NCI-H2171 treated with DMSO at 0.1 percent for 48 hours (cell line): Measurements from ENCODE around the gene NR2F2.

Experiments used
- DNase-seq: peaks from one replicate; lab custom pipeline; 2025; lab: John Stamatoyannopoulos, UW

Gene NR2F2

DNA sequence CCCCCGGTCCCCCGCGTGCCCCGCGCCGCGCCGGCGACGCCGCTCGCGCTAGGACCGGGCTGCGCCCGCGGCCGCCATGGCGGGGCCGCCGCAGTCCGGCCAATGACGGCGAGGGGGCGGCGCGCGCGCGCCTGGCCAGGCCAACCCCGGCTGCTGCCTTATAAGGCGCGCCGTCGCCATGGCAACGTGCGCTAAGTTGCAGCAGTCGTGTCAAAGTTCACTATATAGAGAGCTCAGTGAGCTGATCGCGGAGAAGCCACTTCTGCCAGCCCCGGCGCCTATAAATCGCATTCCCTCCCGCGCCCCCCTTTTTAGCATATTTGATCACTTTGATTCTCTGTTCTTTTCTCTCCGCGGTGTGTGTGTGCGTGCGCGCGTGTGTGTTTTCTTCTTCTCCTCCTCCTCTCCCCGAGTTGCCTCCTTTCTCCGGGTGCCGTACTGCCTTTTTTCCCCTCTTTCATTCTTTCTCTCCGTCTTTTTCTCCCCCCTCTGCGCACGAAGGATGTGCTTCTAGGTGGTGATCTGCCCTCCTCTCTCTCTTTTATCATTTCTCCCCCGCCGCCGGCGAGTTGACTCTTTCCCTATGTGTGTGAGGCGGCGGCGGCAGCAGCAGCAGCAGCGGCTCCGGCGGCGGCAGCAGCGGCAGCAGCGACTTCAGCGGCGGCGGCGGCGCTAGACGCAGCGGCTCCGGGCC, at the start of gene NR2F2:
Gene NR2F2 (plus strand): TSS at position 251 of the 694 bp plus-strand sequence. CDS start 1,406 bp downstream, outside the sequence.
- peak; percentile 84 for DNase-seq

GRCh38 chr15:96285305-96285704, 45.2 kb upstream of the NR2F2 start:
- no peak for DNase-seq

- no peak for DNase-seq
Observed at GRCh38 chr15:96285729-96286254, 44.7 kb upstream of the NR2F2 start.

GRCh38 chr15:96290679-96291078, 39.8 kb upstream of the NR2F2 start:
- no peak for DNase-seq

- no peak for DNase-seq
Observed at GRCh38 chr15:96292635-96293034, 37.9 kb upstream of the NR2F2 start.

DNA sequence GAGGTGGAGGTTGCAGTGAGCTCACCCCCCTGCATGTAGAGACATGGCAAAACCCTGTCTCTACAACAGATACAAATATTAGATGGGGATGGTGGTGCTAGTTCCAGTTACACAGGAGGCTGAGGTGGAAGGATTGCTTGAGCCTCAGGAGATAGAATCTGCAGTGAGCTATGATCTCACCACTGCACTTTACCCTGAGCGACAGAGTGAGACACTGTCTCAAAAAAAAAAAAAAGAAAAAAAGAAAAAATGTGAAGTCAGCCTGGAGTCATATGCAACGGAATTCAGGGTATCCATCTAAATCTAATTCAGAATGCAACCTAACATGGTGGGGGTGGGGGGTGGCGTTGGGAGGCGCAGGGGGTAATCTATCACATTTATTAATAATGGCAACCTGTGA, 37.1 kb upstream of the NR2F2 start:
- DNase-seq = no peak

DNA sequence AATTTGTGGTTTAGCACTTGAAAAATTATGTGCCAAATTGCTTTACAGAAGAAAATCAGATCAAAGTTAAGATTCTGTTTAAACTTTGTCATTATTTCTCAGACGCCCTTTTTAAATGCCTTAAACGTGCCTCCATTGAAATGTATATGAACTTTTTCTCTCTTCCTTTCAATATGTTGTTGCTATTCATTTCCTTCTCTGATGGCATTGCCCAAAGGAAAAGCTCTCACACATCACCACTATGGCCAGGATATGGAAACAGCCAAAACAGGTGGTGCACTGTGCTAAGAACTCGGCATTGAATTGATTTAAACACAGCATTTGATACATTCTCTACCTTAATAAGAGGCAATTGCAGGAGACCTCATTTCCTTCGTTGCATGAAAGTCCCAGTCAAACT, 35.7 kb upstream of the NR2F2 start:
- DNase-seq = no peak

DNA sequence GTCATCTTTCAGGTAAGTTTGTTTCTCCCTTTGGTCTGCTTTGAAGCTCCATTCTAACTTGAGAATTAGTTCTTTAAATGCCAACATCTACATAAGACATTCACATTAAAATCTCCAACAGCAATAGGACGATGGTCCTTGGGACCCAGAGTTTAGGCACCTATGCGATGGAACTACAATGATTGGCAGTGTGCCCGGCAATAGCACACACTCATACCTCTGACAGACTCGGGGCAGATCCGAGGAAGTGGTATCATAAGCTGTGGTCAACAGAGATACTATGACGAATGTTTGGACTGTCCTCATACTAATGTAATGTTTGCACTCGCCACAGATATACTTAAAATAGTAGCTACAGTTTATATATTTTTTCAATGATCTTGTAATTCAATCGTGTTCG, 34.2 kb upstream of the NR2F2 start:
- DNase-seq = no peak

GRCh38 chr15:96297783-96298182, 32.7 kb upstream of the NR2F2 start:
- DNase-seq = no peak

DNA sequence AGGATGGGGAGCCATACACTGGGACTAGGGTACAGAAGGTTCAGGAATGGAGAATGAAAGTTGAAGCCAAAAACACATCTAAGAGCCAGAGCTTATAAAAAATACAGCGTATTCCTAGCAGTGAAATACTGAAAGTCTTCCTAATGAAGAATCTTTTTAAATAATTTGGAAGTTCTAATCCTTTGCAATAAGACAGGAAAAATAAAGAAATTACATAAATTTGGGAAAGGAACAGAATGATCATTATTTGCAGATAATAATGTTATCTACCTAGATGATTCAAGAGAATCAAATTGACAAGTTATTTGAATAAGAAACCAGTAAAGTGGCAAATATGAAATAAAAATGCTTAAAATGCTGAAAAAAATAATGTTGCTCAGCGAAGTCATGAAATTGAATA, 32.3 kb upstream of the NR2F2 start:
- DNase-seq = no peak

DNA sequence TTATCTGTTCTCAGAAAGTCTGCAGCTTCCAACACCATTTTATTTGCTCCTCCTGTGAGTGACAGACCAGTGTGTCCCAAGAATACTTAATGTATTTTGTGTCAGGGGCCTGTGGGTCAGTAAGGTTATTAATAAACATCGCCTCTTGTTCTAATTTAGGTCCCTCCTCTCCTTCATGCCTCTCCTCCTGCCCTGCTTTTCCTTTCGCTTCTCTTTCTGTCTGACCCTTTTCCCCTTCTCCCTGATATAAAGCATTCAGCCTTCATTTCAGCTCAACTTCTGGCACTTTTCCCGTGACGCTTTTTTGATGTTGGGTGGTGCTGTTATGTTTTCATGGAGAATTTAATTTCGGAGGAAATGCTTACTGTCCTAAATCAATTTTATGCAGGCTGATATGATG, 29.7 kb upstream of the NR2F2 start:
- no peak for DNase-seq

DNA sequence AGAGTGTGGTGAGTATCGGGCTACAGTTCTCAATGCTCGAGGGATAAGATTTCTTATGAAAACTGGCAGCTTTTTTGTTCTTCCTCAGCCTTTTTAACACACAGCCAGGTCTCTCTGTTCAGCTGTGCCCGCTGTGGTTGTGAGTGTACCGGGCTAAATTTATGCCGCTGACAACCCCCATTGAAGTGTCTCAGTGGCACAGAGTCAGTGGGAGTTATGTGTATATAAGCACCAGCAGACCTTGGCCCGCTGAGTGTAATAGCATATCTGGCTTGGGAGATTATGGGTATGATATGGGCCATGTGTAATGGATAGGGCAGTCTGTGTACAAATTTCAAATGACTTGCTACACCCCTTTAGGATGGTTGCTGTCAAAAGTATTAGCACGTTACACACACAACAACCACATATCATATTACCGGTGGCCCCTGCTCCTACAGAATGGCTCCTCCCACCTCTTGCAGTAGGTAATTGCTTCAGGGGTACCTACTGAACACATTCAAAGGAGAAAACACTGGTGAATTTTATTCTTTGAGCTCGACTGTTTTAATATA, 26.9 kb upstream of the NR2F2 start:
- no peak for DNase-seq

GRCh38 chr15:96304839-96305238, 25.7 kb upstream of the NR2F2 start:
- no peak for DNase-seq

DNA sequence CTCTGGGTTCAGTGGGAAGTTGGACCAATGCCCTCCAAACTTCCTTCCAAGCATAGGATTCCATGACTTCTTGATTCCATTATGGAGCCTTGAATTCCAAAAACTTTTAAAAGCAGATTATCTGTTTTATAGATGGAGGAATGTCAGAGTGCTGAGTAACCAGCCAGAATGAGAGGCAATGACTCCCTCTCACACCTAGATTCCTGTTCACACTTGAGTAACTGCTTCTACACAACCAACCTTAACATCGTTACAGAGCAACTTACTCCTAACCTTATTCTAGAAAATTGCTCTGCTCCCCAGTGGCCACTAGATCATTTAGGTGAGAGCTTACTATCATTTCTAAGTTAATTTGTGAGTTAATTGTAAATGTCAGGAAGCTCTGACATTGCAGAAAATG, 24.2 kb upstream of the NR2F2 start:
- no peak for DNase-seq

DNA sequence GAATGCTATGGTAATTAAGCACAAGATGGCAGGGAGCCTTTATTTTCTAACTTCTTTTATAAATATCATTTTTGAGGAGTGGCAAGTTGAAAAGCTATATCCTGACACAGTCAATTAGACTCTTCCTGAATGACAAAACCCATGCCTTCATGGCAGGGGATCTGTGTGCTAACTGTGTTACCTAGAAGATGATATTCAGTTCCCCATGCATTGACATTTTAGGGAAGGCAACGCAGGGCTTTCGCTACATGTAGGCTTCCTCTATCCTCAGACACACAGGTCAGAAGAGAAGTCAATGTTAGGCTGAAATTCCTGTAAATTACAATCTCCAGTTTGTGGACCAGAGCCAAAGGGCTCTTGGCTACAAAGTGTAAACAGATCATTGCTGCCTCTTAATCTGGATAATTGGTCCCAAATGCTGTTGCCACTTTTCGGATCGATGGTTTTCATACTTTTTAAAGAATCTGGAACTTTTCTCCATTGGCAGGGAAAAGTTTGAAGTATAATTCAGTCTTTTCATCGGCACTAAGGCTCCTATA, 22.6 kb upstream of the NR2F2 start:
- DNase-seq = no peak

GRCh38 chr15:96309143-96309660, 21.3 kb upstream of the NR2F2 start:
- DNase-seq = no peak

DNA sequence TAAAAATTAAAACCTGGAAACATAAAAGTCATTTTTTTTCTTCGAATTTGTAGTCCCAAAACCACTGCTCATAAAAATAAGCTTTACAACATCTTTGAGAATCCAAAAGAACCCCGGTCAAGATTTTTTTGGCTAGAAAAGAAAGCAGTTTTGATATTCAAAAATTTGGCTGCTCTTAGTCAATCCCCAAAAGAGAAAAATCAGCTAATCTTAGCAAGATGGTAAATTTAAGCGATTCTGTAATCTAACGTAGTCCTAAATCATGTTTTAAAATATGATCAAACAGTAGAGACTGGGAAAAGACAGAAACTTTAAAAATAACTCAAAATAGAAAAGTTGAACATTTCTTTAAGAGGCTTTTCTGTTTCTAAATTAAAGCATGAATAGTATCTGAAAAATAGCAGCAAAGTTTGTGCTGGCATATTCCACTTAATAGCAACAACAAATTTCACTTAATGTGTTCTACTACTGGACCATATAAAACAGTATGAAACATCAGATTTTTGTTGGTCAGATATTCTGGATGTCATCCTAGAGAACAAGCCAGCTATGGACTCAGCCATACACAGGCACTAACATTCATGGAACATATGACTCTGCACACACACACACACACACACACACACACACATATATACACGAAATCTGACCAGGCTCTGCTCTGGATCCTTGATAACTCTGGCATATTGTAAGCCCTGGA, 19.1 kb upstream of the NR2F2 start:
- DNase-seq = no peak

DNA sequence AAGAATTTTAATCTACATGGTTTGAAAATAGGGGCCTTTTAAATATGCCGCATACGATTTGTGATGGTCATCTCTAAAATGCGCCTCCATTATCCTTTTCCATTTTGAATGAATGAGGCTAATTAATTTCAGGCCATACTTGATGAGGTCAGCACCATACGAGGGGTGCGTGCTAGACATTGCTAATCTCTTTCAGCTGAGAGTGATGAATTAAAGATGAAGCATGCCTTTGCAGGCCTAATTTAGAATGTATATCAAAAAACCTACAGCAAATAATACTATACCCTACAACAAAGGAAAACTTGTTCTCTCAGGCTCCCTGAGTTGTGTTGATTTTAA, 18.6 kb upstream of the NR2F2 start:
- no peak for DNase-seq

DNA sequence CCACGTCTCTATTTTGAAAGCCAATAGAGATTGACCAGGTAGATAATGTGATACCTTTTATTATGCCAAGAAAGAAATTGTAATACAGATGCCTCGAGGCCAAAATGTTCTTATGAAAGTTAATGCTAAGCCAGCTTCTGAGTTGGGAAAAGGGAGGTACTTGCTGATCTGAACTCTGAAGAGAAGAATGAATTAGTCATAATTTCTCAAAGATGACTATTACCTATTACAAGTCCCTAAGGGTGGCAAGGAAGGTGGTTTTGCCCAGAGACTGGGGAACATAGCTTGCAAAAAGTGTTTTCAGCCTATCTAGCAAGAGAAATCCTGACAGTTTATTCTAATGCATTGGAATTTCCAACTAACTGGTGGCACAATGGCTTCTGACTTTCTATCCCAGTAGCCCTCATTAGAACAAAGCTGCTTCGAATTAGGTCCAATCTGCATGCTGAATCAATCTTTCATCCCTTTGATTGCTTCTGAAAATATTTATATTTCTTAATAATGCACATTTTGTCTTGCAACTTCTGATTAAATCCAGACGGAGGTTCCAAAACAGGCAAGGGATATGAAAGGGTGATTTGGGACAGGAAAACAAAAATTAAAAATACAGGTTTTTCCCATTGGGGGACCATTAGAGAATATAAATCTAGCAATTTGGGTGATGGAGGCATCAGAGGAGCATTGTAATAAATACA, 17.7 kb upstream of the NR2F2 start:
- no peak for DNase-seq

GRCh38 chr15:96314518-96314917, 16.0 kb upstream of the NR2F2 start:
- no peak for DNase-seq

- DNase-seq = no peak
Observed at GRCh38 chr15:96314963-96315362, 15.5 kb upstream of the NR2F2 start.

GRCh38 chr15:96316953-96317629, 13.4 kb upstream of the NR2F2 start:
- no peak for DNase-seq
